Activated T-helper 1 cell treated with anti-CD3 and anti-CD28 coated beads, Interleukin-12 subunit alpha, Interleukin-12 subunit beta, Interleukin-2, Interleukin-4 antibody, amounts not matched to agents 30 ng/mL and 10 ng/mL and 1 ng/mL, durations not matched to agents 14 hours and 24 hours and 36 hours (primary cell): ENCODE results near the gene USP34. TPM values are rescaled to one million over a fixed set of nuclear protein-coding genes. Genes with fewer than 3 reads are reported as not detected.

Experiments
- DNase-seq: peaks from one replicate; pipeline ENCODE4 v3.0.0; 2021; ENCODE audit warnings: low spot score
- H3K27ac Mint-ChIP-seq: one replicate; pipeline ENCODE4 v1.8.0; 2021; ENCODE audit warnings: mild to moderate bottlenecking, mixed read lengths
- H3K27me3 Mint-ChIP-seq: one replicate; pipeline ENCODE4 v1.8.0; 2022; ENCODE audit warnings: mild to moderate bottlenecking, moderate library complexity, mixed read lengths; ENCODE audit not compliant: insufficient read depth
- H3K36me3 Mint-ChIP-seq: one replicate; pipeline ENCODE4 v1.8.0; 2021; ENCODE audit warnings: low read depth, mixed read lengths
- H3K4me1 Mint-ChIP-seq: one replicate; pipeline ENCODE4 v1.8.0; 2021; ENCODE audit warnings: low read depth, mixed read lengths
- H3K4me3 Mint-ChIP-seq: one replicate; pipeline ENCODE4 v1.8.0; 2021; ENCODE audit warnings: mild to moderate bottlenecking, moderate library complexity, mixed read lengths
- H3K9me3 Mint-ChIP-seq: one replicate; pipeline ENCODE4 v1.8.0; 2021; ENCODE audit warnings: mixed read lengths
- intact Hi-C: fragments of 100-400 bp; cut with micrococcal nuclease; formaldehyde crosslinking; loops from one replicate; pipeline ENCODE4 v1.15.1; 2024
- total RNA-seq: library from RNA; stranded (reverse); gene quantifications from 2 replicates; pipeline ENCODE4 v1.2.3, GENCODE V29; 2022

The USP34 gene
- total RNA-seq, 1 donor from 2014 or later: 91.3 TPM

DNA sequence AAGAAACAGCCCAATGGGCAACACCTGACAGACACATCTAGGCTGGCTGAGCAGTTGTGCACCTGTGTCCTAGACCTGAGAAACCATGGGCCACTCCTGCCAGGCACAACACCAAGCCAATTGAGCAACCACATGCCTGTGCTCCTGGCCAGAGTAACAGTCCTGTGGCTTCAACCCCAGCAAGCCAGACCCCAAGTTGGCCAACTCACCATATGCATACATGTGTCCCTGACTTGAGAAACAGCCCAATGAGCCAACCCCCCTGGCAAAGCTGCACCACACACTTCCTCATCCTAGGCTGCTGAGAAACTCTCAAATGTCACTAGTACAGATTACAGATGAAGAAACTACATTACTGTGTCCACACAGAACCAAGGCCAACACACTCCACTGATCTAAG is 36.6 kb downstream of the USP34 start:
- H3K27me3 Mint-ChIP-seq: no peaks in the 10 kb centered on the region
- intact Hi-C loops: no loop called here
- peaks cover 11% of the 10 kb centered on the region for H3K36me3 Mint-ChIP-seq
- DNase-seq: no peak
- H3K4me1 Mint-ChIP-seq: peaks cover 25% of the 10 kb centered on the region
- peaks cover 4% of the 10 kb centered on the region for H3K9me3 Mint-ChIP-seq
- H3K27ac Mint-ChIP-seq: no peak overlapping the region
- no peak overlapping the region for H3K4me3 Mint-ChIP-seq

DNA sequence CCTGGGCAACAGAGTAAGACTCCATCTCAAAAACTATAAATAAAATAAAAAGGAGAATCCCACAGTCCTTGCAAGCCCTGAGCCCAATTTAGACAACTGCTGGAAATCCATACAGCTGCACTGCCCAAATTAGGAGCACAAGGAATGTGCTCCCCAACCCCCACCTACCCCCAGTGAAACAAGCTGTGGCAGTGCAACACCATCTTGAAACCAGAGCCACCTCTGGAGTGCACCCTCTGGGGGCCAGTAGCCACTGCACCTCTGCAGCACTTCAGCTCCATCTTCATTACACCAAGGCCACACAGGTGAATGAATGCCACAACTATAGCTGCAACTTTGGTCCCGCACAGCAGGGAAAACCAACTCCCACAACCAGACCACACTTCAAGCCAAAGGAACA is 37.3 kb downstream of the USP34 start:
- no peak overlapping the region for H3K4me3 Mint-ChIP-seq
- H3K36me3 Mint-ChIP-seq: peaks cover 11% of the 10 kb centered on the region
- peaks cover 25% of the 10 kb centered on the region for H3K4me1 Mint-ChIP-seq
- H3K9me3 Mint-ChIP-seq: peaks cover 4% of the 10 kb centered on the region
- intact Hi-C loops: no loop called here
- no peaks in the 10 kb centered on the region for H3K27me3 Mint-ChIP-seq
- DNase-seq: no peak
- H3K27ac Mint-ChIP-seq: no peak overlapping the region

DNA sequence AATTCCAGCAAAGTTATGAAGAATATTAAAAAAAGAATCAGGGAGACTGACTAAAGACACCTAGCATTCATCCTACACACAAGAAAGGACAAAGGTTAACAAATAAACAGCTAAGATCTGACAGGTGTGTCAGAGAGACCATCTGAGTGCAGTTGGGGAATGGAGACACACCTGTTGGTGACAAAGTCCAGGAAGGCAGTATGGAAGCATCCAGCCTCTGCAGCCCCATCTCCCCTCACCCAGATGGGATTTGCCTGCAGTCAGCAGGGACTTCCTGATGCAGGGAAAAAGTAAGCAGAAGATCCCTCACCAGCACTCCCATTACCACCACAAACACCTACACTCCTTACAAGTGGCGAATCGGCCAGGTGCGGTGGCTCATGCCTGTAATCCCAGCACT is 37.9 kb downstream of the USP34 start:
- Mint-ChIP-seq H3K9me3 (peaks cover 4% of the 10 kb centered on the region), H3K4me3 (no peak overlapping the region), H3K36me3 (peaks cover 11% of the 10 kb centered on the region), H3K27ac (no peak overlapping the region), H3K4me1 (peaks cover 25% of the 10 kb centered on the region), H3K27me3 (no peaks in the 10 kb centered on the region)
- DNase-seq: no peak
- intact Hi-C loops: no loop called here

DNA sequence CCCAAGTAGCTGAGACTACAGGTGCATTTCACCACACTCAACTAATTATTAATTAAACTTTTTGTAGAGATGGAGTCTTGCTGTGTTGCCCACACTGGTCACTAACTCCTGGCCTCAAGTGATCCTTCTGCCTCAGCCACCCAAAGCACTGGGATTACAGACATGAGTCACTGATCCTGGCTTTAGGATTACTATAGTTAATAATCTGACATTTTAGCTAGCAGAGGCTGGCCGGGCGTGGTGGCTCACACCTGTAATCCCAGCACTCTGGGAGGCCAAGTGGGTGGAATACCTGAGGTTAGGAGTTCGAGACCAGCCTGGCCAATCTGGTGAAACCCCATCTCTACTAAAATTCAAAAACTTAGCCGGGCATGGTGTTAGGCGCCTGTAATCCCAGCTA is 39.5 kb downstream of the USP34 start:
- no peaks in the 10 kb centered on the region for H3K9me3 Mint-ChIP-seq
- DNase-seq: no peak
- H3K4me3 Mint-ChIP-seq: no peak overlapping the region
- H3K4me1 Mint-ChIP-seq: peaks cover 21% of the 10 kb centered on the region
- H3K36me3 Mint-ChIP-seq: peaks cover 2% of the 10 kb centered on the region
- no peaks in the 10 kb centered on the region for H3K27me3 Mint-ChIP-seq
- intact Hi-C loops: no loop called here
- H3K27ac Mint-ChIP-seq: no peak overlapping the region

DNA sequence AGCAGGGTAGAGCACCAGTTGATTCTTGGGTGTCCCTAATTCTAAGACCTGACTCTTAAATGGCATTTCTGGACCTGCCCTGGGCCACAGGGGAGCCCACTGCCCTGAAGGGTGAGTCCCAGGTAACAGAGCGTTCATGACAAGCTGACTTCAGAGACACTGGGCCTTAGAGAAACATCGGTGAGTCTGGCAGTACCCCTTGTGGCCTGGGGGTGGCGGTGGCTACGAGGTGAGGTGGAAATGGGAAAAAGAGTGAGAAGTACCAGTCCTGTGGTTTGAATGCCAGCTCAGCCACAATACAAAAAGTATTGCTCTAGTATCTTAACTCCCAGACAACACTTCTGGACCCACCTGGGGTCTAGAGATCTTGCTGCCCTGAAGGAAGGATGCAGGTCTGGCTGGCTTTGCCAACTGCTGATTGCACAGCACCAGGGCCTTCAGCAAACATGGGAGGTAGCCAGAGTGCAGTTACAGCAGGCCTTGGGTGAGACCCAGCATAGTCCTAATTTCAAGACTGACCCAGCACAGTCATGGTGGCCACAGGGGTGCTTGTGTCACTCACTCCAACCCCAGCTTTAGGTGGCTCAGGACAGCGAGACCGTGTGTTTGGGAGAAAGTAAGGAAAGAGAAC is 44.5 kb downstream of the USP34 start:
- Mint-ChIP-seq H3K36me3 (no peaks in the 10 kb centered on the region), H3K4me3 (no peak overlapping the region), H3K4me1 (peaks cover 31% of the 10 kb centered on the region), H3K27ac (peak overlapping the region; percentile 26), H3K9me3 (no peaks in the 10 kb centered on the region), H3K27me3 (no peaks in the 10 kb centered on the region)
- intact Hi-C loops: loop anchor here (1.0 to 5.0 kb wide), 3 partner anchors 45 to 231 kb away; partner anchors contain the start of gene USP34
- DNase-seq: peak; percentile 44

DNA sequence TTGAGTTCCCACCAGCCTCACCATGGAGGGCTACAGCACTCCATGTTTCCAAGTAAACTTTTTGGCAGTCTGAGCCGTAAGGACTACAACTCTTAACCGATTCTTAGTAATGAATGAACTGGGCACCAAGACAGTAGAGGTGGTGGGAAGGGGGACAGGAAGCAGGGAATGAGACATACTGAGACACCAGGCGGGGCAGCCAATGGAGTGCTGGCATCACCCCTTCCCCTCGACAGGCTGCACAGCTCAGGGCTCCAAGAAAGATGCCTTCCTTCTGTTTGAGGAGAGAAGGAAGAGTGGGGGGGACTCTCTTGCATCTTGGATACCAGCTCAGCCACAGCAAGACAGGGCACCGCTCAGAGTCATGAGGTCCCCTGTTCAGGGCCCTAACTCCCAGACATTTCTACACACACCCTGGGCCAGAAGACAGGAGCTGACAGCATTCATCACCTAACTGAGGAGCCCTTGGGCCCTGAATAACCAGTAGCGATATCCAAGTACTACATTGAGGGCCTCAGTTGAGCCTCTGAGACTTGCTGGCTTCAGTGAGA is 45.2 kb downstream of the USP34 start:
- DNase-seq: no peak
- Mint-ChIP-seq H3K27ac (peak overlapping the region; percentile 63), H3K4me1 (peaks cover 35% of the 10 kb centered on the region), H3K4me3 (no peak overlapping the region), H3K36me3 (no peaks in the 10 kb centered on the region), H3K27me3 (no peaks in the 10 kb centered on the region), H3K9me3 (no peaks in the 10 kb centered on the region)
- intact Hi-C loops: loop anchor here (1.0 to 5.0 kb wide), 3 partner anchors 46 to 232 kb away; partner anchors contain the start of gene USP34

DNA sequence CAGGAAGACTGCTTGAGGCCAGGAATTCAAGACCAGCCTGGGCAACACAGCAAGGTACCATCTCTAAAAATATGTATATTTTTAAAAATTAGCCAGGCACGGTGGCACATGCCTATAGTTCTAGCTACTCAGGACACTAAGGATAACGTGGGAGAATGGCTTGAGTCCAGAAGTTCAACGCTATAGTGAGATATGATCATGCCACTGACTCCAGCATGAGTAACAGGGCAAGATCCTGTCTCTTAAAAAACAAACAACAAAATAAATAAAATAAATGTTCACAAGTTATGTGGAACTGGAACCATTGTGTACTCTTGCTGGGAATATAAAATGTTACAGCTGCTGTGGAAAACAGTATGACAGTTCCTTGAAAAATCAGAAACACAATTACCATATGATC is 47.2 kb downstream of the USP34 start:
- Mint-ChIP-seq H3K4me1 (peaks cover 43% of the 10 kb centered on the region), H3K27ac (no peak overlapping the region), H3K36me3 (no peaks in the 10 kb centered on the region), H3K27me3 (no peaks in the 10 kb centered on the region), H3K9me3 (no peaks in the 10 kb centered on the region), H3K4me3 (no peak overlapping the region)
- intact Hi-C loops: no loop called here
- DNase-seq: no peak

DNA sequence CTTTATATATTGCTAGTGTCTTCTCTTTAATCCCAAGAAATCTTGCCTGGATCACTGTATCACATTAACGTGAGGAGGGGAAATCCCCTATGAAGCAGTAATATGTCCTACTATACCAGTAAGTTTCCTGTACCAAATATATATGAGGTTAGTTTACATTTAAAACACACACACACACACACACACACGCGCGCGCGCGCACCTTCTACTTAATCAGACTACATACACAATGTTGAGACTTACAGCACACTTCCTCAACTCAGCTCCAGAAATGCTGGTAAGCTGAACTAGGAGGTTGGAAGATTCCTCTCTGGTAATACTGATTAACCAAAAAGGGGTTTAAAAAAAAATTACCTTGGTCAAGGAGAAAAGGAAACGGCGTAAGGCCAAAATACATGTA is 49.3 kb downstream of the USP34 start:
- H3K27me3 Mint-ChIP-seq: no peaks in the 10 kb centered on the region
- H3K27ac Mint-ChIP-seq: no peak overlapping the region
- no peak for DNase-seq
- H3K4me1 Mint-ChIP-seq: peaks cover 46% of the 10 kb centered on the region
- peaks cover 2% of the 10 kb centered on the region for H3K36me3 Mint-ChIP-seq
- H3K9me3 Mint-ChIP-seq: no peaks in the 10 kb centered on the region
- H3K4me3 Mint-ChIP-seq: no peak overlapping the region
- intact Hi-C loops: no loop called here

DNA sequence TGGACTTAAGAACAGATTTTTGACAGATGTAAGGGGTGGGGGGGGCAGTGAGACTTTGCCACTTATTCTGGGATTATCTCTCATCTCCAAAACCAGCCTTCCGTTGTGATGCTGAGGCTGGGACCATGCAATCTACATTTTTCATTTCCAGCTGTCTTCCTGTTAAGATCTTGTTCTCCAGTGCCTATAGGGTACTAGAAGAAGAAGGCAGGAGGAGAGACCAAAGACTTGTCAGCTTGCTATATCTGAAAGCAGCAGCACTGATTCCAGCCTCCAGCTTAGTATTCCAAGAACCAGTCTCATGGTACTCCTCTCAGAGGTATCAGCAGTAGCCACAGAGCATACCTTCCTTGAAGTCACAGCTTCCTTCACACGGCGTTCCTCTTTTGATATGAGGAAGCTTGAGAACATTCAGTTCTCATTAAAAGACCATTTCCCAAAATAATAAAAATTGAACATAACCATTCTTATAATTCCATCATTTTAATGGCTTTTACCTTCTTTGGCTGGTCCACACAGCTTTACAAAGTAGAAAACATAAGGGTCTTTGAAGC is 49.8 kb downstream of the USP34 start:
- Mint-ChIP-seq H3K36me3 (peaks cover 2% of the 10 kb centered on the region), H3K27me3 (no peaks in the 10 kb centered on the region), H3K4me1 (peaks cover 40% of the 10 kb centered on the region), H3K4me3 (no peak overlapping the region), H3K27ac (no peak overlapping the region), H3K9me3 (no peaks in the 10 kb centered on the region)
- intact Hi-C loops: no loop called here
- DNase-seq: no peak

DNA sequence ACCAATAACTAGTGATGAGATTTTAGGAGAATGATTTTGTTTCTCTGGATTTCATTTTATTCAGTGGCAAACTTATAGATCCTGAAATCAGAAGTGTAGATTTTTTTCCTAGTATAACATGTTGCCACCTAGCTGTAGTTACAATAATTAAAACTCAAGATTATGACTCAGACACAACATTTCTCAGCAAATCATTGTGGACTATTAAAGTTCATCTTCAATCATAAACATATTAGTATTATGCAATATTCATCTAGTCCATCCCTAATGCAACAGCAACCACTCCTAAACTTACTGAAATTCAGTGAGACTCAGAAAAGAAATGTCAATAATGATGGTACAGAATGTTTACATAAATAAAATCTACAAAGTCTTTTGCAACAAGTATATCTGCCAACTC is 51.3 kb downstream of the USP34 start:
- Mint-ChIP-seq H3K27ac (no peak overlapping the region), H3K36me3 (peaks cover 5% of the 10 kb centered on the region), H3K27me3 (no peaks in the 10 kb centered on the region), H3K4me1 (peaks cover 39% of the 10 kb centered on the region), H3K9me3 (no peaks in the 10 kb centered on the region), H3K4me3 (no peak overlapping the region)
- no peak for DNase-seq
- intact Hi-C loops: no loop called here

DNA sequence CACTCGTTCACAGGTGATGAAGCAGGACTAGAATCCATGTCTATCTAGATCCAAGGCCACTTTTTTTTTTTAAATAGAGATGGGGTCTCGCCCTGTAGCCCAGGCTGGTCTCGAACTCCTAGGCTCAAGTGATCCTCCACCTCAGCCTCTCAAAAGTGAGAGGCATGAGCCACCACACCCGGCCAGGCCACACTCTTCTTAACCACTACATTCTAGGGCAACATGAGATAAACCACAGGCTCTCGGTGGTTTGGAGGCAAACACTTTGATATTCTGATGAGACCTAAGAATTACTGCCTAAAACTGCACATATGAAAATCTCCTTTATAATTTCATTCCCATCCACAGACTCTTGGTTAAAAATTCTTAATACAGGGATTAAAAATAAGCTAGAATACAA is 51.8 kb downstream of the USP34 start:
- intact Hi-C loops: no loop called here
- DNase-seq: no peak
- H3K27ac Mint-ChIP-seq: no peak overlapping the region
- no peaks in the 10 kb centered on the region for H3K27me3 Mint-ChIP-seq
- peaks cover 8% of the 10 kb centered on the region for H3K36me3 Mint-ChIP-seq
- peaks cover 43% of the 10 kb centered on the region for H3K4me1 Mint-ChIP-seq
- no peak overlapping the region for H3K4me3 Mint-ChIP-seq
- H3K9me3 Mint-ChIP-seq: no peaks in the 10 kb centered on the region

DNA sequence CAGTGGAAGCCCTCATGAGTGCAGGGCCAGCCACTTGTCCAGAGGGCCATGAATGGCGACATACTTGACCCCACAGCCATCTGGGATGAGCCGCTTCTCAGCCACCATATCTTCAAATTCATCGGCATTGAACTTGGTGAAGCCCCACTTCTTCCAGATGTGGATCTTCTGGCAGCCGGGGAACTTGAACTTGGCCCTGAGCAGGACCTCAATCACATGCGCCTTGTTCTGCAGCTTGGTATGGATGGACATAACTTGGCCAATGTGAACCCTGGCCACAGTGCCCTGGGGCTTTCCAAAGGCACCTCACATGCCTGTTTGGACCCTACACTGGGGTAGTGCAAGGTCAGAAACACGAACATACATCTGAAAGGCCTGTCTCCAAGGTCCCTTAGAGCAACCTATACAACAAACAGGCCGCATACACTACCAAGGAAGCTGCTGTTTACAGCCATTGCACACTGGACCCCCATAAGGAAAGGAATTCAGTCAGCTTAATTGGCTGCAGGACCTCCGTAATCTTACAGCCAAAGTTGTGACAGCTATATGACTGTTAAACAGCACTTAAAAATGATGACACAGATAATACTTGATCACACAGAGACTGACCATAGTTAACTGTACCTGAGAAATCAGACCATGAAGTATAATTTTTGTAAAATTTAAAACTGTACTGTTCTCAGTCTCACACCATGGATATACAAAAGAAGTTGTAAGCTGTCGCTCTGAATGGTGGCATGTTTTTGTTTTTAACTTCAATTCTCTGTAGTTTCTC is 53.8 kb downstream of the USP34 start:
- Mint-ChIP-seq H3K27ac (no peak overlapping the region), H3K36me3 (peaks cover 8% of the 10 kb centered on the region), H3K9me3 (no peaks in the 10 kb centered on the region), H3K4me1 (peaks cover 43% of the 10 kb centered on the region), H3K27me3 (no peaks in the 10 kb centered on the region), H3K4me3 (no peak overlapping the region)
- DNase-seq: no peak
- intact Hi-C loops: no loop called here

DNA sequence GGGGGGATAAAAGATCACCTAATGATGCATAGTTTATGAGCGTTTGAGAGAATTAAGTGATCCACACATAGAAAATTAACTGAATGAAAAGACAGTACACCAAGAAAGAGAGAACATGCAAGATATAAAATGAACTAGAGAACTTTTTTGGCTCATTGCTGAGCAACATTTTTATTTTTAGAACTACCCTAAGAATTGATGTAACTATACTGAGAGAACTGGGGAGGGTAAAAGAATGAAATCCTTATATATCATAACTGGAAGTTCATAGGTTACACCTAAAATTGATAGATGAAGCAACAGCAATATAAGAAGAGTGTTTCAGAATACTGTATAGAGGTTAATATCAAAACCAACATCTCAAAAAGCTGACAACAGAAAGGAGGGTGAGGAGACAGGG is 55.6 kb downstream of the USP34 start:
- no peaks in the 10 kb centered on the region for H3K27me3 Mint-ChIP-seq
- DNase-seq: no peak

More for the DNA sequence above, 55.6 kb downstream of the USP34 start:
- H3K27ac Mint-ChIP-seq: no peak overlapping the region
- peaks cover 47% of the 10 kb centered on the region for H3K4me1 Mint-ChIP-seq
- intact Hi-C loops: no loop called here
- peaks cover 8% of the 10 kb centered on the region for H3K36me3 Mint-ChIP-seq
- H3K9me3 Mint-ChIP-seq: no peaks in the 10 kb centered on the region
- no peak overlapping the region for H3K4me3 Mint-ChIP-seq
